ENCODE results near the gene LAMC2.

Gene LAMC2

GRCh38 chr1:183247484-183247883 lies 61.4 kb downstream of the LAMC2 start:
- H3K9ac ChIP-seq (ENCODE audit: low read length): peak overlapping the region; percentile 29
- no peaks in the 10 kb centered on the region for H3K36me3 ChIP-seq (ENCODE audit: control insufficient read depth, insufficient read depth, low read length, severe bottlenecking)
- H3K4me3 ChIP-seq (ENCODE audit: low read length): no peak overlapping the region
- H3K27me3 ChIP-seq (replicated peaks; ENCODE audit: control insufficient read depth, insufficient read depth, low read length): no peaks in the 10 kb centered on the region
- H3K9me3 ChIP-seq (ENCODE audit: control insufficient read depth, low read length): peaks cover 10% of the 10 kb centered on the region
- no peak for DNase-seq (ENCODE audit: low read depth)
- H3K4me1 ChIP-seq (ENCODE audit: control insufficient read depth, insufficient read depth, low read length): peaks cover 63% of the 10 kb centered on the region

- no peak for DNase-seq (ENCODE audit: low read depth)
- peak overlapping the region; percentile 29 for H3K9ac ChIP-seq (ENCODE audit: low read length)
- no peaks in the 10 kb centered on the region for H3K27me3 ChIP-seq (replicated peaks; ENCODE audit: control insufficient read depth, insufficient read depth, low read length)
- H3K36me3 ChIP-seq (ENCODE audit: control insufficient read depth, insufficient read depth, low read length, severe bottlenecking): no peaks in the 10 kb centered on the region
- peaks cover 10% of the 10 kb centered on the region for H3K9me3 ChIP-seq (ENCODE audit: control insufficient read depth, low read length)
- no peak overlapping the region for H3K4me3 ChIP-seq (ENCODE audit: low read length)
- H3K4me1 ChIP-seq (ENCODE audit: control insufficient read depth, insufficient read depth, low read length): peaks cover 58% of the 10 kb centered on the region
Observed at GRCh38 chr1:183247931-183248330, 61.9 kb downstream of the LAMC2 start.

GRCh38 chr1:183248989-183249691 lies 63.1 kb downstream of the LAMC2 start:
- no peak for DNase-seq (ENCODE audit: low read depth)
- Histone ChIP-seq H3K9me3 (ENCODE audit: control insufficient read depth, low read length) (peaks cover 13% of the 10 kb centered on the region), H3K4me3 (ENCODE audit: low read length) (no peak overlapping the region), H3K27me3 (replicated peaks; ENCODE audit: control insufficient read depth, insufficient read depth, low read length) (no peaks in the 10 kb centered on the region), H3K4me1 (ENCODE audit: control insufficient read depth, insufficient read depth, low read length) (peaks cover 47% of the 10 kb centered on the region), H3K9ac (ENCODE audit: low read length) (peak overlapping the region; percentile 61), H3K36me3 (ENCODE audit: control insufficient read depth, insufficient read depth, low read length, severe bottlenecking) (no peaks in the 10 kb centered on the region)

- no peak for DNase-seq (ENCODE audit: low read depth)
- H3K9ac ChIP-seq (ENCODE audit: low read length): no peak overlapping the region
- H3K4me3 ChIP-seq (ENCODE audit: low read length): no peak overlapping the region
- H3K27me3 ChIP-seq (replicated peaks; ENCODE audit: control insufficient read depth, insufficient read depth, low read length): no peaks in the 10 kb centered on the region
- H3K9me3 ChIP-seq (ENCODE audit: control insufficient read depth, low read length): peaks cover 22% of the 10 kb centered on the region
- peaks cover 41% of the 10 kb centered on the region for H3K4me1 ChIP-seq (ENCODE audit: control insufficient read depth, insufficient read depth, low read length)
- no peaks in the 10 kb centered on the region for H3K36me3 ChIP-seq (ENCODE audit: control insufficient read depth, insufficient read depth, low read length, severe bottlenecking)
Observed at GRCh38 chr1:183249941-183250452, 63.9 kb downstream of the LAMC2 start.

- DNase-seq (ENCODE audit: low read depth): no peak
Observed at GRCh38 chr1:183251101-183251958, 65.3 kb downstream of the LAMC2 start.

GRCh38 chr1:183251959-183252450 lies 65.9 kb downstream of the LAMC2 start:
- Histone ChIP-seq H3K4me1 (ENCODE audit: control insufficient read depth, insufficient read depth, low read length) (peaks cover 24% of the 10 kb centered on the region), H3K27me3 (replicated peaks; ENCODE audit: control insufficient read depth, insufficient read depth, low read length) (no peaks in the 10 kb centered on the region), H3K36me3 (ENCODE audit: control insufficient read depth, insufficient read depth, low read length, severe bottlenecking) (no peaks in the 10 kb centered on the region), H3K9me3 (ENCODE audit: control insufficient read depth, low read length) (peaks cover 27% of the 10 kb centered on the region), H3K4me3 (ENCODE audit: low read length) (no peak overlapping the region), H3K9ac (ENCODE audit: low read length) (no peak overlapping the region)
- DNase-seq (ENCODE audit: low read depth): no peak

More at GRCh38 chr1:183251101-183251958, 65.3 kb downstream of the LAMC2 start:
- Histone ChIP-seq H3K4me1 (ENCODE audit: control insufficient read depth, insufficient read depth, low read length) (peaks cover 31% of the 10 kb centered on the region), H3K27me3 (replicated peaks; ENCODE audit: control insufficient read depth, insufficient read depth, low read length) (no peaks in the 10 kb centered on the region), H3K4me3 (ENCODE audit: low read length) (no peak overlapping the region), H3K9ac (ENCODE audit: low read length) (no peak overlapping the region), H3K36me3 (ENCODE audit: control insufficient read depth, insufficient read depth, low read length, severe bottlenecking) (no peaks in the 10 kb centered on the region), H3K9me3 (ENCODE audit: control insufficient read depth, low read length) (peaks cover 27% of the 10 kb centered on the region)

GRCh38 chr1:183255073-183255472 lies 69.0 kb downstream of the LAMC2 start:
- no peak overlapping the region for H3K9ac ChIP-seq (ENCODE audit: low read length)
- H3K4me1 ChIP-seq (ENCODE audit: control insufficient read depth, insufficient read depth, low read length): no peaks in the 10 kb centered on the region
- H3K4me3 ChIP-seq (ENCODE audit: low read length): no peak overlapping the region
- H3K27me3 ChIP-seq (replicated peaks; ENCODE audit: control insufficient read depth, insufficient read depth, low read length): no peaks in the 10 kb centered on the region
- no peak for DNase-seq (ENCODE audit: low read depth)
- H3K9me3 ChIP-seq (ENCODE audit: control insufficient read depth, low read length): peaks cover 22% of the 10 kb centered on the region
- H3K36me3 ChIP-seq (ENCODE audit: control insufficient read depth, insufficient read depth, low read length, severe bottlenecking): no peaks in the 10 kb centered on the region

GRCh38 chr1:183259924-183260323 lies 73.9 kb downstream of the LAMC2 start:
- peaks cover 5% of the 10 kb centered on the region for H3K9me3 ChIP-seq (ENCODE audit: control insufficient read depth, low read length)
- DNase-seq (ENCODE audit: low read depth): no peak
- H3K27me3 ChIP-seq (replicated peaks; ENCODE audit: control insufficient read depth, insufficient read depth, low read length): no peaks in the 10 kb centered on the region
- H3K9ac ChIP-seq (ENCODE audit: low read length): no peak overlapping the region
- H3K4me3 ChIP-seq (ENCODE audit: low read length): no peak overlapping the region
- no peaks in the 10 kb centered on the region for H3K36me3 ChIP-seq (ENCODE audit: control insufficient read depth, insufficient read depth, low read length, severe bottlenecking)
- H3K4me1 ChIP-seq (ENCODE audit: control insufficient read depth, insufficient read depth, low read length): peaks cover 18% of the 10 kb centered on the region

- H3K27me3 ChIP-seq (replicated peaks; ENCODE audit: control insufficient read depth, insufficient read depth, low read length): no peaks in the 10 kb centered on the region
- no peaks in the 10 kb centered on the region for H3K9me3 ChIP-seq (ENCODE audit: control insufficient read depth, low read length)
- no peak overlapping the region for H3K4me3 ChIP-seq (ENCODE audit: low read length)
- H3K36me3 ChIP-seq (ENCODE audit: control insufficient read depth, insufficient read depth, low read length, severe bottlenecking): no peaks in the 10 kb centered on the region
- peak overlapping the region; percentile 47 for H3K9ac ChIP-seq (ENCODE audit: low read length)
- no peak for DNase-seq (ENCODE audit: low read depth)
- peaks cover 23% of the 10 kb centered on the region for H3K4me1 ChIP-seq (ENCODE audit: control insufficient read depth, insufficient read depth, low read length)
Observed at GRCh38 chr1:183262628-183263200, 76.7 kb downstream of the LAMC2 start.

GRCh38 chr1:183263886-183264602 lies 78.0 kb downstream of the LAMC2 start:
- H3K4me1 ChIP-seq (ENCODE audit: control insufficient read depth, insufficient read depth, low read length): peaks cover 34% of the 10 kb centered on the region
- H3K36me3 ChIP-seq (ENCODE audit: control insufficient read depth, insufficient read depth, low read length, severe bottlenecking): no peaks in the 10 kb centered on the region
- no peak overlapping the region for H3K9ac ChIP-seq (ENCODE audit: low read length)
- H3K4me3 ChIP-seq (ENCODE audit: low read length): no peak overlapping the region
- DNase-seq (ENCODE audit: low read depth): no peak
- no peaks in the 10 kb centered on the region for H3K27me3 ChIP-seq (replicated peaks; ENCODE audit: control insufficient read depth, insufficient read depth, low read length)
- no peaks in the 10 kb centered on the region for H3K9me3 ChIP-seq (ENCODE audit: control insufficient read depth, low read length)
